ENCODE measurements around the gene FBXO47.

FBXO47 gene, protein sequence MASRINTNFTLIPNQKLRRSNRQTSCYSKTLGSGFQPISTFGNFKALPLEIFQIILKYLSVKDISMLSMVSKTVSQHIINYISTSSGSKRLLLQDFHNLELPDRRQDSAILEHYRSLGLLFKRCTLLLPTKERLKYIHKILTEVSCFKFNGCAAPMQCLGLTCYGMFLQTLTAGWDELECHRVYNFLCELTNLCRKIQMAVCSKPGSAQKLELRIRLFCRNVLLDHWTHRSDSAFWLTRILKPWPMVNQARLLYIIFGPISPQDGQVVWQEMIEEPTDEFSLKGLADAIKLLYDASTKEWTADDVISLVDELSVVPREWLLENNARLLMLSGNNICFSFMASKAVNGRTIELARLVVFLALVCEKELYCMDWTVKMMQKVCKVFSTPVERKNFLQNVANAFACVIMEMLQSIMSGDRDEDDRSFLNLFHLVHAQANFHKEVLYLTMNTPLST

DNA sequence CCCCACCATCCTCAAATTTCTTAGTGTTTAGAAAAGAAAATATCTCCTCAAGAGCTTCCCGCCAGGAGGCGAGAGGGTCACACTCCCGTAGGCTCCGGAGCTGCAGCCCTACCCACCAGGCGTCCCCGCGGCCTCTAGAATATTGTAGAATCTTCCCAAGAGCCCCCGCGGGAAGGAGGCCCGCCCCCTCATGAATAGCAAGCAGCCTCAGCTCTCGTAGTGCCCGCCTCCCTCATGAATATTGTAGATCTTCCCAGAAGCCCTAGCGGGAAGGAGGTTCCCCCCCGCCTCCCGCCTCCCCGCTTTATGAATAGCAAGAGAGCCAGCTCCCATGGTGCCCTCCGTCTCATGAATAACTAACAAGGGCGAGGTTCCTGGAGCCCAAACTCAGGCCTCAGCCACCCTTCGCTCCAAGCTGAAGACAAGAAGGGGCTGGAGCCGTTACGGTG lies at the start of gene FBXO47:
Gene FBXO47 (minus strand): TSS at position 114 of the 449 bp plus-strand sequence. CDS start 4,378 bp downstream, outside the sequence.
- DNase-seq = no peak

DNA sequence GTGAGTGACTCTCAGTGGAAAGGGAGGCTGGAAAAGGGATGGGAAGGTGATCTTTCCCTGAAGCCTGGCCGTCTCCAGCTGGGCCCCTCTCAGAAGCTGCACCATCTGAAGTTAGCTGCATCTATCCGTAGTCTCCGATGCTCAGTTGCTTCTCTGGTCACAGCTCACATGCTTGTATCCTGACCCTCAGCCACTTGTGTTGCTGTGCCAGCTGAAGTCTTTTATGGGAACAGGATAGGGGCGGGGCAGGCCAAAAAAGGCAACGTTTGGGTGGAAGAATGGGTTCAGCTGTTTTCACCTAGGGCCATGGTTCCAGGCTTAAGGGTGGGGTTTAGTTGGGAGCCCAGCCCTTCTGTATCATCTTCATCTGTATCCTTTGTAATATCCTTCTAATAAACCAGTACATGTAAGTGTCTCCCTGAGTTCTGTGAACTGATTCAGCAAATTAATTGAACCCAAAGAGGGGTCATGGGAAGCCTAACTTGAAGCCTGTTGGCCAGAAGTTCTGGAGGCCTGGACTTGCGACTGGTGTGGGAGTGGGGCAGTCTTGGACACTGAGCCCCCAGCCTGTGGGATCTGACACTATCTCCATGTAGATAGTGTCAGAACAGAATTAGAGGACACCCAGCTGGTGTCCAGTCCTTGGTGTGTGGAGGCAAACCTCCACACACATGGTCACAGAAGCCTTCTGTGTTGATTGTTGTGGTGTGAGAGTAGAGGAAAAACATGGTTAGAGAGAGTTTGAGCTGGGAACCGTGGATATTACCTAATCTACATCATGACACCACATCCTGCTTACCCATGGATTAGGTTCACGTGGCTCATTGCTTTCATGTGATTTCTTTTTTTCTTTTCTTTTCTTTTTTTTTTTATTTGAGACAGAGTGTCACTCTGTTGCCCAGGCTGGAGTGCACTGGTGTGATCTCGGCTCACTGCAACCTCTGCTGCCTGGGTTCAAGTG lies 49.3 kb upstream of the FBXO47 start:
- DNase-seq = no peak

DNA sequence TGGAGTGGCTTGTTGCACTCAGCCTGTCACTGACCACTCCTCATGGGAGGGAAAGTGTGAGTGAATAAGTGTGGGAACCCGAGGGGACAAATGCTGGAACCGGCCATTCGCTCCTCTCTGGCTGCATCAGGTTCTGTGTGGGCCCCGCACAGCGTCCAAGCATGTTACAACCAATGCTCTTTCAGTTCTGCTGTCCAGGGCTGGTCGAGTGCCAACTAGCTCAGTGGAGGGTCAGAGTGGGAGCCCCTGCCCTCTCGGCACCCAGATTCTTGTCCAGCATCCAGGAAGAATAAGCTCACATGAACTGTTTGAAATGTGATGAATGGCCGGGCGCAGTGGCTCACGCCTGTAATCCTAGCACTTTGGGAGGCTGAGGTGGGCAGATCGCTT lies 48.3 kb upstream of the FBXO47 start:
- no peak for DNase-seq

DNA sequence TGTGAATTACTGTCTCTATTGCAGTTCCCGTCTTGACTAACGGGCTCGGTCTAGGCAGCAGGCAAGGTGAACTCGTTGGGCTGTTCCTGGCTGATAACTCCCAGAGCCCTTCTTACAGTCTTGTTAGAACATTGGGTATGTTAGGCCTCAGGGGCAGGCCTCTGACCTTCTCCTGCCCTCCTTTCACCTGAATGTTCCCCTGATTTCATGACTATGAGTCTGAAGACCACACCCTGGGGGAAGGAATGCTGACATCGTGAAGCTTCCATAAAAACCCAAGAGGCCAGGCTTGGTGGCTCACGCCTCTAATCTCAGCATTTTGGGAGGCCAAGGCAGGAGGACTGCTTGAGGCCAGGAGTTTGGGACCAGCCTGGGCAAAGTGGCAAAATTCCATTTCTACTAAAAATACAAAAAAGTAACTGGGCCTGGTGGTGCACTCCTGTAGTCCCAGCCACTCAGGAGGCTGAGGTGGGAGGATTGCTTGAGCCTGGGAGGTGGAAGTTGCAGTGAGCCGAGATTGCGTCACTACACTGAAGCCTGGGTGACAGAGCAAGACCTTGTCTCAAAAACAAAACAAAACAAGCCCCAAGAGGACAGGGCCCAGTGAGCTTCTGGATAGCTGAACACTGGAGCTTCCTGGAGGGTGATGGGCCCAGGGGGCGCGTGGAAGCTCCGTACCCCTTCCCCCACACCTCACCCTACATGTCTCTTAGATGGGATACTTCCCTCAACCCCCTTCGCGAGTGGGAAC lies 47.8 kb upstream of the FBXO47 start:
- DNase-seq = no peak

DNA sequence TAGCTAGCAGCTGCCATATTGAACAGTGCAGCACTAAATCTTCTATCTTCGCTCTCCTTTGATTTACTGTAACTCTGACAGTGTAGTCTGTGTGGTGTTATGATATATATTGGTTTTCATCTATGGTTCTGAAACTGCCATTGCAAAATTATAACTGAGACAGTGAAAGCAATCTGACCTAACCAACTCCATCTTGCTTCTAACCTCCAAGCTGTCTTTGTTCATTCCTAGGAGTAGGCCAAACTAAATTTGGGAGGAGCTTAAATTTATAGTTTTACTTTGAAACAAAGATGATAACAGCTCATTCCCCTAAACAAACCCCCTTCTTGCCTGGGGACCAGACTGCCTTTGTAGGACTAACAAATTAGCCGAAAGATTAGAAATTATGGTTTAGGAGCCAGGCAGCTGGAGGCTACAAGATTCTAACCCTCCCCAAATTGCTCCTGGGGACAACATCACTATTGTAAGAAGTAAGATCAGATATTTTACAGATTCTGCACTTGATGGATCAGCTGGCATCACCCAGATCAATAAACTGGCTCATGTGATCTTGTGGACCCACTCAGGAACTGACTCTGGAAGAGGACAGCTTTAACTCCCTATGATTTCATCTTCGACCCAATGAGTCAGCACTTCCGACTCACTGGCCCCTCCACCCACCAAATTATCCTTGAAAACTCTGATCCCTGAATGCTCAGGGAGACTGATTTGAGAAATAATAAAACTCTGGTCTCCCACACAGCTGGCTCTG lies 47.0 kb upstream of the FBXO47 start:
- DNase-seq = no peak

DNA sequence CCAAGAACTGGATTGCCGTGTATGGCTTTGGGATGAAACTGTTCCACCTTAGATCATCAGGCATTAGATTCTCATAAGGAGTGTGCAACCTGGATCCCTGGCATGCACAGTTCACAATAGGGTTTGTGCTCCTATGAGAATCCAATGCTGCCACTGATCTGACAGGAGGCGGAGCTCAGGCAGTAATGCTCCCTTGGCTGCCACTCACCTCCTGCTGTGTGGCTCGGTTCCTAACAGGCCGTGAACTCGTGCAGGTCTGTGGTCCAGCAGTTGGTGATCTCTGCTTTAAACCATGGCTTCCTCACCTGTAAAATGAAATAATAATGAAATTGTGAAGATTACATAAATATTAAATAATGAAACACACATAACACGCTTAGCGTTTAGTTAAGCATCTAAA lies 45.5 kb upstream of the FBXO47 start:
- DNase-seq = no peak

DNA sequence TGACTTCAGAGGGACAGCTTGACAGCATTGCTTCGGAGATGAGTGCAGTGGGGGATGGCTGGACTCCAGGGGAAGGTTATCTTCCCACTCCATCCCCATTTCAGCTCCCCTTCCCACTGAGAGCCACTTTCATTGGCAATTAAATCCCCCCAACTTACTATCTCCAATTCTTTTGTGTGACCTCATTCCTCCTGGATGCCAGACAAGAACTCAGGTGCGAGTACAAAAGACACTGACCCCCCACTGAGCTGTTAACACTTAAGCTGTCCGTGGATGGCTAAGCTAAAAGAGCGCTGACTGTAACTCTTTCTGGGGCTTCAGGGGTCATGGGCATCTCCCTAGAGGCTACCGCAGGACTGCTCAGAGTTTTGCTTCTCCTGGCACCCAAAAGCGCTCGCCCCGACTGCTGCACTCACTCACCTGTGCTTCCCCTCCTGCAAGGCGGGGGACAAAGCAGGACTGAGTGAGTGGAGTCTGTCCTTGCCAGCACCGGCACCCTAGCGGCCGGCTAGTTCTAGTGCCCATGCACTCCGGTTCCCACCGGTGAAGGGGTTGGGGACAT lies 44.8 kb upstream of the FBXO47 start:
- peak in 1 of 3 experiments; percentile 28 for DNase-seq

DNA sequence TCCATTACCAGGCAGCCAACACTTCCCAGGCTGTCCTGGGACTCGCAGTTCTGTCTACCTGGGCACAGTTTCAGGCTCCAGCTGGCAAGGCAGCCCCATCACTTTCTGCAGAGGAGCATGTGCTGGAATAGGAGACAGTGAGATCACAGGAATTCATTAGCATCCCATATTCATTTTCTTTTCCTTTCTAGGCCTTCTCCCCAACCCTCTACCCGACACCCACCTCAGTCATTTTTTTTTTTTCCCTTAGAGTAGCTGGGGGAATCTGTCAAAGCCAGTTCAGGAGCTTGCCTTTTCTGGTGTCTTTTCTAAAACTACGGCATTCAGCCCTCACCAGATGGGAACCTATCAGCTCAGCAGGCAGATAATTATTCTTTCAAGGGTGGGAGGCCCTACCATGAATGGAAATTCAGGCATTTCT lies 42.4 kb upstream of the FBXO47 start:
- no peak for DNase-seq

DNA sequence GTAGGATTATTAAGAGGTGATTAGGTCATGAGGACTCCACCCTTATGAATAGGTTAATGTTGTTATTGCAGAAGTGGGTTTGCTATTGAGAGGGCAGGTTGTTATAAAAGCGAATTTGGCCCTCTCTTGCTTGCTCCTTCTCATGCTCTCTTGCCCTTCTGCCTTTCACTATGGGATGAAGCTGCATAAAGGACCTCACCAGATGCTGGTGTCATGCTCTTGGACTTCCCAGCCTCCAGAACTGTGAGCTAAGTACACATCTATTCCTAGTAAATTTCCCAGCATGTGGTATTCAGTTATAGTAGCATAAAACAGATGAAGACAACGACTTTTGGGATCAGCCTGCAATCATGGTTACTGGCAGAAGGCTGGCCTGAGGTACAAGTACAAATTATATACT lies 41.4 kb upstream of the FBXO47 start:
- DNase-seq = no peak

DNA sequence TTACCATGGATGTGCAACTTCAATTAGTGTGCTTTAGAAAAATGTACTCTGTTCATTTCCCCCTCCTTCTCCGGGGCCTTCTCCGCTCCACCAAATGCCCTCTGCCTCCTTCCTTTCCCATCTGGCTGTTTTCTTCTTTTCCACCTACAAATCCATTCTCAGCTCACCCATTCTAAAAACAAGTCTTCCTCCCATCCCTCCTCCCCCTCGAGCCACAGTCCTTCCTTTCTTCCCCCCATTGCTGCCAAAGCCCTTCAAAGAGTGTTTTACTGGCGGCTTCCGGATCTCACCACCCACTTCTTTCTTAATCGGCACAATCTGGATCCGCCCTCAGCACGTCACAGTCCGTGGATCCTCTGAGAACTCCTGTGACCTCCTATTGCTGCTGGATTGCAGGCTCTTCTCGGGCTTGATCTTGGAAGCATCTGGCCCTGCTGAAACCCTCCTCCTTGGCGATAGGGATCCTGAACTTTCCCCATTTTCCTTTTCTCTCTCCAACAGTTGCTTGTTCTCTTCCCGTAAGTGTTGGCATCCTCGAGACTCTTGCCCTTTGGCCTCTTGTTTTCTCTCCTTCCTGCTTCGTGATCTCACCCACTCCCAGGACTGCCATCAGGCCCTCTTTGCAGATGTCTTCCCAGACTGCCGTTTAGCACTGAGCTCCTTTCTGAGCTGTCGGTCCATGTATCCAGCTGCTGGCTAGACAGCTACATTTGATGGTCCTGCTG lies 36.0 kb upstream of the FBXO47 start:
- DNase-seq = no peak

DNA sequence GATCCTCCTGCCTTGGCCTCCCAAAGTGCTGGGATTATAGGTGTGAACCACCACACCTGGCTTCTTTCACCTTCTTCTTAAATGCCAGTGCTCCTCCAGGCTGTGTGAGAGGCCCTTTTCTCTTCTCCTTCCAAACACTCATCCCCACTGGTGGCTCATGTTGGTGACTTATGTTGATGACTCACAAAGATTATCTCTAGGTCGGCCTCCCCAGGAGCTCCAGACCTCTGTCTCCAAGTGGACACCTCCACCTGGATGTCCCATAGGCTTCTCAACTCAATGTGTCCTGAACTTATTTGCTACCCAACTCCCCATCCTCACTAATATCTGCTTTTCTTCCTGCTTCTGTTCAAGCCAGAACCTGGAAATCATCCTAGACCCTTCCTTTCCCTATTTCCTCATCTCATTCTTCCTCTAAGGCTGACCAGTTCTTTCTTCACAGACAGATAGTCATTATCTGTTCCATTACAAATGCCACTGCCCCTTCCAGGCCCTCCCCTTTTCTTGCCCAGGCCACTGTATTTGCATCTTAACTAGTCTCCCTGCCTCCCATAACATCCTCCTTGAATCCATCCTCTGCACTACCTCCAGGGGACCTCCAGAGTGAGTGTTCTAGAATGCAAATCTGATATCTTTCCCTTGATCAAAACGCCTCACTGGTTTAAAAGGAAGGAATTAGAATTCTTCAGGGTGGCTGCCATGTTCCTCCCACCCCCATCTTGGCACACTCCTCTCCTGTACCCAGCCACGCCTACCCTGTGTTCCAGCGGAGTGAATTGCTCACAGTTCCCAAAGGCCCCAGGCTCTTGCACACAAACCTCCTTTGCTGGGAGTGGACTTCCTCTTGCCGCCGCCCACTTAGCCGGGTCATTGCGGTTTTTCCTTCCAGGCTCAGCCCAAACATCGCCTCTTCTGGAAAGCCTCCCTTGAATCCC lies 34.8 kb upstream of the FBXO47 start:
- DNase-seq = no peak

DNA sequence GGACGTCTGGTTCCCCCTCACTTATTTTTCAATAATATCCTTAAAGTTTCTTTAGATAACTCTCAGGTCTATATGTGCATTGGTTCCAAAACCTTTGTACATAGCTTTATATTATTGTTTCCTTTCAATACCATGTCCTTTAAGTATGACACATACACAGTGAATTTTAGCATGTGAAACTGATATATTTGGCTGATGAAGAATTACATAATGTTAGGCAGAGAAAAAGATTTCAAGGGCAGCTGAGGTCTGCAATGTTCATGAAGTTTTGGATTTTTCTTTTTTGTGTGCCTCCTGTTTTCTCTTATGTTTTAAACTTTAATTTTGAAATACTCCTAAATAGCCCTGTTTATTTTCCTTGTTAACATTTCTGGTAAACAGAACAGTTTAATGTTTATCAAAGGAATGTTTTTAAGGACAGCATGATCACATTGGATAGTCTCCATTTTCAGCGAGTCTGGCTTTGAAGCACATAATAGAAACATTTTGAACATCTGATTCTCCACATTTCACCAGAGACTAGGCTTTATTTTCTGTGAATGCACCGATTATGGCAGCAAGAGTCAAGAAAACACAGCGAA lies 32.9 kb upstream of the FBXO47 start:
- DNase-seq = no peak

DNA sequence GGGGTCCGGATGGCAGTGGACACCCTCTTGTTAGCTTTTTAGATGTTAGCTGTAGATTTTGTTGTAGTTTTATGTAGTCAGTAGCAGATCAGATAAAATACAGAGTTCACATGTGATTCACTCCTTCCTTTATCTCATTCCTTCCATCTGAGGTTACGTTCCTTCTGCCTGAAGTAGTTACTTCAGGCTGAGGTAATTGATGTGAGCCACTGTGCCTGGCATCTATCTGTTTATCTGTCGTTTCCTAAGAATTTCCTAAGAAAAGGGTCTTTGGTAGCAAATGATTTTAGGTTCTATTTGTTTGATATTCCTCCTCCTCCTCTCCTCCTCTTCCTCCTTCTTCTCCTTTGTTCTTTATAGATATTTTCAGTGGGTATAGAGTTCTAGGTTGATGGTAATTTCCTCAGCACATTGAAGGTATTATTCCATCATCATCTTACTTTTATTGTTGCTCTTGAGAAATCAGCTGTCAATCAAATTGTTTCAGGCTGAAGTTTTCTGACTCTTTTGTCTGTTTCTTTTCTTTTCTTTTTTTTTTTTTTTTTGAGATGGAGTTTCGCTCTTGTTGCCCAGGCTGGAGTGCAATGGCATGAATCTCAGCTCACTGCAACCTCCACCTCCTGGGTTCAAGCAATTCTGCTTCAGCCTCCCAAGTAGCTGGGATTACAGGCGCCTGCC lies 29.6 kb upstream of the FBXO47 start:
- DNase-seq = no peak

DNA sequence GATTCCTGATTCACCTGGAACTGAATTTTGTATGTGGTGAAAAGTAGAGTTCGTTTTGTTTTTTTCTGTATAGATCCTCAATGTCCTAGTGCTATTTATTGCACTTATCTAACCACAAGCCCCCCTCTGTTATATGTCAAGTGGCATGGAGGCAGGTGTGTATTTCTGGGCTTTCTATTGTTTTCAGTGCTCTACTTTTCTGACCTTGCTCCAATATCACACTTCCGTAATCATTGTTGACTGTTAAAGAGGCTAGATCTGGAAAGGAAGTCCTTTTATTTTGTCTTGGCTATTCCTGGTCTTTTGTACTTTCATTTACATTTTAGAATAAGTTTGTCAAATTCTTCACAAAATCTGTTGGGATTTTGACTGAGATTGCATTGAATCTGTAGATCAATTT lies 26.8 kb upstream of the FBXO47 start:
- peak in 1 of 3 experiments; percentile 11 for DNase-seq

DNA sequence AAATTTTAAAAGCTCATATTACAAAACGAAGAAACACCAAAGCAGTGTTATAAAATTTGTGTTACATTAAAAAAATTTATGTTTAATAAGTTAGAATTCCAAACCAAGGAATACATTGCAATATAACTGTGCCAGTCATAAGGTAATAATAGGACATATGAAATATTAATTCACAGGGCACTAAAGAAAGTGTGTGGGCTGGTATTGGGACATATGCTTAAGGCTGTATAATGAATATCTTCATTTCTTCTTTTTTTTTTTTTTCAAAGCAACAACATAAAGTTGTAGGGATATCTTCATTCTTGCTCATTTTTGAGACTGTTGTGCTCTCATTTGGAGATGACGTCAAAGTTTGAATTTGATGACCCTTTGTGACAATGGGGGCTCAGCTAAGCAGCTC lies 17.5 kb upstream of the FBXO47 start:
- DNase-seq = no peak

DNA sequence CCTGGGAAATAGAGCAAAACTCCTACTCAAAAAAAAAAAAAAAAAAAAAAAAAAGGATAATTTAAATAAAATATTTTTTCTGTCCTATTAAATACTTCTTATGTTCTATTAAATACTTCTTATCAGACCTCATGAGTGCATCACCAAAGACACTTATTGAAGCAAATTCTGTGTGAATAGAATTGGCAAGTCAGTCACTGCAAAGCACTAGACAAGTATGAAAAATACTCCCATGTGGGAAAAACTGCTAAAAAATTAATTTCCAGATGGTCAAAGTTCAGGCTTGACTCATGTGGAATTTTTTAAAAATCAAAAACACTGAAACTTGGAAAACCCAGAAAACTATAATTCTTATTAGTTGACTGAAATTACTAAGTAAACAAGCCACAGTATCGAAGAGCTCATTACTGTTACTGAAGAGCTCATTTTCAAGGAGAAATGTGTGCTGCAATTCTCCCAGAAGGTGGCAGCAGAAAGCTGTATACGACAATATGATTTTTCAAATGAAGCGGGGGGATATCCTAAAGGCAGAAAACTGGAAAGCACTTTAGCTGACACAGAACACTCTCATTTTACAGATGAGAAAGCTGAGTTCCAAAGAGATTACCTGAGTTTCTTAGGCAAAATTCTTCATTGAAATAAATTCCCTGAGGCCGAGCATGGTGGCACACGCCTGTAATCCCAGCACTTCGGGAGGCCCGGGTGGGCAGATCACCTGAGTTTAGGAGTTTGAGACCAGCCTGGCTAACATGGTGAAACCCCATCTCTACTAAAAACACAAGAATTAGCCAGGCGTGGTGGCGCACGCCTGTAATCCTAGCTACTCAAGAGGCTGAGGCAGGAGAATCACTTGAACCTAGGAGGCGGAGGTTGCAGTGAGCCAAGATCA lies 15.9 kb upstream of the FBXO47 start:
- DNase-seq = peak; percentile 54 to 87 (median 63)

DNA sequence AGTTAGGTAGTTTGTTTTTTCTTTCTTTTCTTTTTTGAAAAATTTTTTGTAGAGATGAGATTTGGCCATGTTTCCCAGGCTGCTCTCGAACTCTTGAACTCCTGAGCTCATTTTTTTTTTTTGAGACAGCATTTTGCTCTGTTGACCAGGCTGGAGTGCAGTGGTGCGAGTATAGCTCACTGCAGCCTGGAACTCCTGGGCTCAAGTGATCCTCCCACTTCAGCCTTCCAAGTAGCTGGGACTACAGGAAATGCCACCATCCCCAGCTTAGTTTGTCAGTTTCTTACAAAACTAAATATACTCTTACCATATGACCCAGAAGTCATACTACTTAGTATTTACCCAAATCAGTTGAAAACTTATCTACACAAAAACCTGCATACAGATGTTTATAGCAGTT lies 14.4 kb upstream of the FBXO47 start:
- DNase-seq = no peak
